HEK293T (cell line): ENCODE results near the gene MON2.

Source experiments
- BHLHE40 ChIP-seq: fragments of 450-650 bp; IDR thresholded peaks from 2 replicates; pipeline ENCODE4 v1.6.1; 2016; ENCODE audit warnings: mild to moderate bottlenecking, moderate library complexity, borderline replicate concordance
- CTBP1 ChIP-seq: fragments of 450-650 bp; IDR thresholded peaks from 2 replicates; pipeline ENCODE4 v1.6.1; 2016; ENCODE audit warnings: borderline replicate concordance
- ELF4 ChIP-seq: fragments of 450-650 bp; IDR thresholded peaks from 2 replicates; pipeline ENCODE4 v1.6.1; 2017; ENCODE audit warnings: antibody characterized with exemption
- FOXA1 ChIP-seq: fragments of 450-650 bp; IDR thresholded peaks from 2 replicates; pipeline ENCODE4 v1.6.1; 2016; ENCODE audit warnings: mild to moderate bottlenecking
- FOXM1 ChIP-seq: fragments of 450-650 bp; IDR thresholded peaks from 2 replicates; pipeline ENCODE4 v1.6.1; 2017; ENCODE audit warnings: mild to moderate bottlenecking, borderline replicate concordance
- HDGF ChIP-seq: fragments of 450-650 bp; IDR thresholded peaks from 2 replicates; pipeline ENCODE4 v1.6.1; 2017; ENCODE audit warnings: antibody characterized with exemption, borderline replicate concordance
- L3MBTL2 ChIP-seq: fragments of 450-650 bp; conservative IDR thresholded peaks from 2 replicates; pipeline ENCODE4 v1.6.1; 2016; ENCODE audit warnings: mild to moderate bottlenecking
- SP1 ChIP-seq: fragments of 450-650 bp; IDR thresholded peaks from 2 replicates; pipeline ENCODE4 v1.6.1; 2017
- SUZ12 ChIP-seq: fragments of 450-650 bp; IDR thresholded peaks from 2 replicates; pipeline ENCODE4 v1.6.1; 2016; ENCODE audit warnings: mild to moderate bottlenecking

- TF ChIP-seq ELF4 (no peak), SUZ12 (no peak), BHLHE40 (no peak), HDGF (no peak), FOXM1 (no peak), L3MBTL2 (no peak), SP1 (no peak), FOXA1 (no peak), CTBP1 (no peak)
Measured at GRCh38 chr12:62468935-62469334, 2.3 kb downstream of the MON2 start.
